ENCODE measurements around the gene CALD1.

- TF ChIP-seq CTCF (IDR thresholded peaks at IDR 0.05; ENCODE audit: low read length): no peak
- TF ChIP-seq EZH2 (IDR thresholded peaks at IDR 0.05; ENCODE audit: borderline replicate concordance, low read length): no peak
Observed at GRCh38 chr7:134874407-134874806, 95.0 kb downstream of the CALD1 start.

Data from OCI-LY1 (cell line).